Measurements from ENCODE around the gene SERTAD3. TPM values are rescaled to one million over a fixed set of nuclear protein-coding genes. Genes with fewer than 3 reads are reported as not detected.

Gene SERTAD3
- polyA plus RNA-seq, 1 donor (not counting 4 experiments of a cell fraction or from before 2014, with no cell fraction given) = 11.8 TPM

GRCh38 chr19:40425450-40426287, 18.5 kb downstream of the SERTAD3 start, which contains the start of gene SERTAD1:
TSS of gene SERTAD1 (minus strand) at chr19:40425992. CDS start at chr19:40423546, 2,446 bp downstream.
- Histone ChIP-seq H3K4me2 (ENCODE audit: control insufficient read depth, extremely low read depth, insufficient read depth, low read depth, low read length) (peak within 1 kb of the TSS; percentile 95), H3K9ac (ENCODE audit: control insufficient read depth, extremely low read depth, insufficient read depth, low read length) (peak within 1 kb of the TSS; percentile 96), H3K4me1 (ENCODE audit: control insufficient read depth, extremely low read depth, insufficient read depth, low read length) (peaks cover 7% of the 10 kb centered on the region), H3K9me1 (ENCODE audit: control insufficient read depth, extremely low read depth, insufficient read depth, low read length) (no peaks in the 10 kb centered on the region), H3K4me3 (ENCODE audit: control insufficient read depth in 2 of 3, extremely low read depth in 1 of 3, insufficient read depth in 2 of 3, low read depth in 1 of 3, low read length in 3 of 3) (peak within 1 kb of the TSS; percentile 61 to 100 (median 99)), H3K9me3 (ENCODE audit: control insufficient read depth, low read depth, low read length) (no peaks in the 10 kb centered on the region), H3K27me3 (ENCODE audit: control insufficient read depth, extremely low read depth, insufficient read depth, low read length) (no peaks in the 10 kb centered on the region), H3K27ac (ENCODE audit: control insufficient read depth, insufficient read depth, low read length) (peak within 1 kb of the TSS; percentile 92), H3K36me3 (ENCODE audit: control insufficient read depth in 2 of 2, extremely low read depth in 1 of 2, insufficient read depth in 2 of 2, low read length in 2 of 2) (peaks cover 0 to 6% of the 10 kb centered on the region in 2 experiments), H3K79me2 (ENCODE audit: control insufficient read depth, insufficient read depth, low read length) (peaks cover 28% of the 10 kb centered on the region), H2AFZ (ENCODE audit: control insufficient read depth, low read length) (peak within 1 kb of the TSS; percentile 62), H4K20me1 (ENCODE audit: control insufficient read depth, extremely low read depth, insufficient read depth, low read length) (no peaks in the 10 kb centered on the region)
- dilution Hi-C loops (cut with MboI; ENCODE audit: extremely low pct_ligation_motif_present, low sequenced_read_pairs) = no loop called here
- DNase-seq (ENCODE audit: low read depth, low spot score) (peak; percentile 93), FAIRE-seq (peak; percentile 67)
- no peak for TF ChIP-seq EZH2 (IDR thresholded peaks at IDR 0.05; ENCODE audit: low read length)
- peak in 2 of 3 experiments; percentile 57 to 75 for TF ChIP-seq CTCF (optimal IDR thresholded peaks at IDR 0.05 in 1 of 3, IDR thresholded peaks at IDR 0.05 in 1 of 3, conservative IDR thresholded peaks at IDR 0.05 in 1 of 3; ENCODE audit: extremely low read depth in 1 of 3, insufficient read depth in 2 of 3, low read length in 3 of 3)

DNA sequence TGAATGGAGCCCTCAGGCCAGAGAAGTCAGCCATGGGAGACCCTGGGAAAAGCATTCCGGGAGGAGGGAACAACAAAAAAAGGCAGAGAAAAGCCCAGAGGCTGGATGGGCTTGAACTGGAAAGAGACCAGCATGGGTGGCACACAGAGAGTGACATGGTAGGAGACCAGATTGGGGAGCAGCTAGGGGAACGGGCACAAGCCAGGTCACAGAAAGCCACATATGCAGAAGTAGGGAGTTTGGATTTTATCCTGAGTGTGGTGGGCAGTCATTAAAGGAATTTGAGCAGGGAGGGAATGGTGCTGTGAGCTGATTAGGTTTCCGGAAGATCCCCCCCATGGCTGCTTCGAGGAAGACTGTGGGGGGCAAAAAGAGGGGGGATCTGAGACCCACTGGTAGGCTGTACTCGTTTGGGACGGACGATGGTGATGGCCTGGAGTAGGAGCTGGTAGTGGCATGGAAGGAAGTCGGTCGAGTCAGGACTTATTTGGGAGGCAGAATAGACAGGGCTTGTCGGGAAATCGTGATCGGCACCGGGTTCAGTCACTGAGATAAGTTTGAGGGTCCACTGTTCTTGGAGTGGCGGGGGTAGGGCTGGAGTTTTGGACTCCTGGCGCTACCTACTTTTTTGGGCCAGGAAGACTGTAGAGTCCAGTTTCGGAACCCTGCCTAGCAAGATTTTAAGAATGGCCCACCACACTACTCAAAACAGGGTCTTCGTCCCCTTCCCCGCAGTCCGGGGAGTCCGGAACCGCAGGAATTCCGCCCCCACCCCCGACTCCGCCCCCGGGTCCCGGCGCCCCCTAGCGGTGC, 19.3 kb downstream of the SERTAD3 start:
- Histone ChIP-seq H3K27me3 (ENCODE audit: control insufficient read depth, extremely low read depth, insufficient read depth, low read length) (no peaks in the 10 kb centered on the region), H3K4me3 (ENCODE audit: control insufficient read depth in 2 of 3, extremely low read depth in 1 of 3, insufficient read depth in 2 of 3, low read depth in 1 of 3, low read length in 3 of 3) (peak overlapping the region; percentile 61 to 100 (median 99)), H4K20me1 (ENCODE audit: control insufficient read depth, extremely low read depth, insufficient read depth, low read length) (no peaks in the 10 kb centered on the region), H3K9me1 (ENCODE audit: control insufficient read depth, extremely low read depth, insufficient read depth, low read length) (no peaks in the 10 kb centered on the region), H3K9ac (ENCODE audit: control insufficient read depth, extremely low read depth, insufficient read depth, low read length) (peak overlapping the region; percentile 96), H2AFZ (ENCODE audit: control insufficient read depth, low read length) (peak overlapping the region; percentile 33), H3K27ac (ENCODE audit: control insufficient read depth, insufficient read depth, low read length) (peak overlapping the region; percentile 92), H3K4me1 (ENCODE audit: control insufficient read depth, extremely low read depth, insufficient read depth, low read length) (peaks cover 7% of the 10 kb centered on the region), H3K9me3 (ENCODE audit: control insufficient read depth, low read depth, low read length) (no peaks in the 10 kb centered on the region), H3K36me3 (ENCODE audit: control insufficient read depth in 2 of 2, extremely low read depth in 1 of 2, insufficient read depth in 2 of 2, low read length in 2 of 2) (peaks cover 0 to 6% of the 10 kb centered on the region in 2 experiments), H3K79me2 (ENCODE audit: control insufficient read depth, insufficient read depth, low read length) (peaks cover 28% of the 10 kb centered on the region), H3K4me2 (ENCODE audit: control insufficient read depth, extremely low read depth, insufficient read depth, low read depth, low read length) (peak overlapping the region; percentile 95)
- FAIRE-seq (no peak), DNase-seq (ENCODE audit: low read depth, low spot score) (no peak)
- TF ChIP-seq EZH2 (IDR thresholded peaks at IDR 0.05; ENCODE audit: low read length) (no peak), CTCF (optimal IDR thresholded peaks at IDR 0.05 in 1 of 3, IDR thresholded peaks at IDR 0.05 in 1 of 3, conservative IDR thresholded peaks at IDR 0.05 in 1 of 3; ENCODE audit: extremely low read depth in 1 of 3, insufficient read depth in 2 of 3, low read length in 3 of 3) (no peak)
- dilution Hi-C loops (cut with MboI; ENCODE audit: extremely low pct_ligation_motif_present, low sequenced_read_pairs) = no loop called here
